NCI-H1436 (cell line): ENCODE measurements around the gene ZFYVE19.

ENCODE experiments used
- DNase-seq: peaks from one replicate; lab custom pipeline; 2025; lab: John Stamatoyannopoulos, UW

Gene ZFYVE19

GRCh38 chr15:40815042-40815698 lies 8.3 kb downstream of the ZFYVE19 start:
- no peak for DNase-seq

GRCh38 chr15:40819048-40819447 lies 12.2 kb downstream of the ZFYVE19 start:
- DNase-seq, result no peak

- no peak for DNase-seq
Measured at GRCh38 chr15:40821195-40821594, 14.3 kb downstream of the ZFYVE19 start.

DNA sequence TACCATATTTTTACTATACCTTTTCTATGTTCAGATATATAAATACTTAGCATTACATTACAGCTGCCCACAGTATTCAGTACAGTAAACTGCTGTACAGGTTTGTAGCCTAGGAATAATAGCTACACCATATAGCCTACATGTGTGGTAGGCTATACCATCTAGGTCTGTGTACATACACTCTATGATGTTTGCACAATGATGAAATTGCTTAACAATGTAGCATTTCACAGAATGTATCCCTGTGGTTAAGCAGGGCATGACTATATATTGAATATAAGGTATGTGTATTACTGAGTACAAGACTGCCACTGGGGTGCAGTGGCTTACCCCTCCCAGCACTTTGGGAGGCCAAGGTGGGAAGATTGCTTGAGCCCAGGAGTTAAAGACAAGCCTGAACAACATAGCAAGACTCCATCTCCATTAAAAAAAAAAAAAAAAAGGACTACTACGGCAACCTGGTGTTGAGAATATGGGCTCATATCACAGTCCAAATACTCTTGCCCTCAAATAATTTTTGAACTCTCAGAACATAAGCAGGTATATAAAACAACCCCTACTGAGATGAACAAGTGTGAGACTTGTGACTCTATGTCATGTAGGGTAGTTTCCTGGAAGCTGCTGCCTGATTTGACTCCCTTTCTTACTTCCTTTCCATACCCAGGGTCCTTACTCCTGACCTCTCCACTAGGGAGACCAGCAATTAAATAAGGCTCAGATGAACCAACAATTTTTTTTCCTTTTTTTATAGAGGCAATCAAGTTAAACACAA lies 16.9 kb downstream of the ZFYVE19 start:
- DNase-seq, result no peak

GRCh38 chr15:40825661-40826422 lies 19.0 kb downstream of the ZFYVE19 start:
- no peak for DNase-seq

- no peak for DNase-seq
Measured at GRCh38 chr15:40826423-40827075, 19.7 kb downstream of the ZFYVE19 start.

DNA sequence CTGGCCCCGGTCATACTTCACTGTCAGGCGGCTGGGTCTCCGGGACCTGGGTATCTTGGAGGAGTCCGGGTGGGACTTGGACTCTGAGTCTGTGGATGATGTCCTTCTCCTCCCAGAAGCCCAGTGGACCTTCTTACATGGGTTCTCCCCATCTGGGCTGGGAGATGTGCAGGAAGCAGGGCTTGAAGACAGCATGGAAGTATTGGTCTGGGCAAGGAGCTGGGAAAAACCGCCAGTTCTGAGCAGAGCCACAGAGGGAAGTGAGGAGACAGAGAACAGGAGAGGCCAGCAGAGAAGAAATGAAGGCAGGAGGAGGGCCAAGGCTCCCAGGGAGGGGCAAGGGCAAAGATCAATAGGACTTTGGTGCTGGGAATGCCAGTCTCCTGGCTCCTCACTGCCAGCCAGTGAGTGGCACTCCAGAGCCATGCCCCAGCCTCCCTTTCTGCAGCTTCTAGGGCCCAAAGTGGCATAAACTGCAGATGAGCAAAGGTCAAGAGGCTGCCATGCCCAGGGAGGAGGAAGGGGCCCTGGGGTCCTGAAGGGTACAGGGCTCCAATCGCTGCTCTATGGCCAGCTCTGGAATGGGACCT lies 21.7 kb downstream of the ZFYVE19 start, which contains the start of gene PPP1R14D:
TSS of gene PPP1R14D (minus strand) at position 262 of the 590 bp plus-strand sequence. CDS start at position 195, 67 bp downstream.
- DNase-seq, result no peak

DNA sequence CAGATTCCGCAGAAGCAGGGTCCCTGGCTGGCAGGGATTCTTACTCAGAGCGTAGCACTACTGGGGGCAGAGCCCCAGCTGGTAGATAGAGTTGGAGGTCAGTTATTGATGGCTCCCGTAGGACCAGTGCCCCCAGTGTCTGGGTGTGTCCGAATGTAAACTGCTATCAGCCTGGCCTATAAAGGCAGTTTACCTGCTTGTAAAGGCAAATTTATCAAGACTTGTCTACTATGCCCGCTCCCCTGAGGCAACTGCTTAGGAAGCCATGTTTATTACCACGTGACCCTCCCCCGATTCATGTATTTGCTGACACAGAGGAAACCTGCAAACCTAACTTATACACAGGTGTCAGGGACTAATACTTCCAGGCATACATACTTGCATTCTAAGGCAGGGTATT lies 22.2 kb downstream of the ZFYVE19 start:
- DNase-seq, result peak; percentile 21

DNA sequence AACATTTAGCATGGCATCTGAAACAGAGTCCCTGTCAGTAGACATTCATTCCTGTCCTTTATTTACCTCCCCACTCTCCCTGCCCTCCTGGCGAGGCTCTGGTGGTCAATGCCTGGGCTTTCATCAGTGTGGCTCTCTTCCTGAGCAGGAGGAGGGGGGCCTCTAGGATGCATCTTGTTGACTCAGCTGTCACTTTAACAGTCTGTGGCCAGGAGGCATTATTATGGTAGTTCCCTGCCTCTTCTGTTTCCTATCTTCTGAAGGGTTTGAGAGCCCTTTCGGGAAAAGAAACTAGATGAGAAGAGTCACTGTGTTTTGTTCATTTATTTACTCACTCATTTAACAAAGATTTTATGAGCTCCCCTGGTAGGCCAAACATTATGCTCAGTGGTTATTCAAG lies 24.0 kb downstream of the ZFYVE19 start:
- DNase-seq, result peak; percentile 86

- no peak for DNase-seq
Measured at GRCh38 chr15:40831861-40832260, 25.0 kb downstream of the ZFYVE19 start.

DNA sequence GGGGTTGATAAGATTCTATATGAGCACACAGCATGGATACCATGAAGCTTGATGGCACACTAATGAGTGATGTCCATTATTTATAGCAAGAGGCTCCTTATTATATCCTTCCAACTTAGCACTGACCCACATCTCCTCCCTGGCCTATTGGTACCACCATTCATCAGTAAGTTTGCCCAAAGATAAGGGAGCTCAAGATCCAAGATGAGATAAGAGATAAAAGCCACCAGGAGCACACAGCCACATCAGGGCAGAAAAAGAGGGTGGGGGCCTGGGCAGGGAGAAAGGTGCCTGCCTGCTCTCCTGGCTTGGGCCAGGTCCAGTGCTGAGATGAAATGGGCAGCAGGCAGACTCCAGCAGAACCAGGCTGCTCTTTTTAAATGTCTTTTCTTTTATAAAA lies 26.0 kb downstream of the ZFYVE19 start:
- DNase-seq, result no peak

- DNase-seq, result no peak
Measured at GRCh38 chr15:40836020-40836419, 29.1 kb downstream of the ZFYVE19 start.

DNA sequence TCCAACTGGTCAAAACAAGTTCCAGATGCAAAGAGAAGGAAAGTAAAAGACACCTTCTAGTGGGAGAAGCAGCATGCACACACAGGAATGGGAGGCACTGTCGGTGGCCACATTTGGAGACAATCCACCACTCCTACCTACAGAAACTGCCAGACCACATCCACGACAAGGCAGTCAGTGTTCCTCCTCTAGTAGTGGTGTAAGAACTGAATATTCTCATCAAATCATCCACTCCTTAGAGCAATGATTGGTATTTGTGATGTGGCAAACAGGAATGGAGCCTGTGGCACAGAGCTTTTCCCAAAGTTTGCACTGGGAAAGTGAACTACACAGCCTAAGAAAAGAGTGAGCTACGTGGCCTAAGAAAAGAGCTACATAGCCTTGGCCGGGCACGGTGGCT lies 31.9 kb downstream of the ZFYVE19 start:
- no peak for DNase-seq

DNA sequence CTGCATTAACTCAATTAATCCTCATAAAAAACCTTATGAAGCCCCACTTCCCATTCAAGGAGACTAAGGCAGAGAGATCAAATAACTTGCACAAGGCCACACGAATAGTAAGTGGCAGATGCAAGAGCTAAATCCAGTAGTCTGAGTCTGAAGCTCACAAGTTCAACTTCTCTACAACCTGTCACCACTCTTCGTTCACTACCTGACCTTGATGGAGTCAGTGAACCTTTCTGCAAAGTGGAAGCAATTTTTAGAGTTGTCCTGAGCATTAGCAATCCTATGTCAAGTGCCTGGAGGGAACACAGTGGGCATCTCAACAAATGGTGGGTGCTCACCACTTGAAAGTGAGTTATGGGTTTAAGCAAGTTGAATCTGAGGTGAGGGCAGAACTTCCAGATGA lies 34.9 kb downstream of the ZFYVE19 start:
- no peak for DNase-seq

GRCh38 chr15:40843261-40843884 lies 36.5 kb downstream of the ZFYVE19 start:
- DNase-seq, result no peak

DNA sequence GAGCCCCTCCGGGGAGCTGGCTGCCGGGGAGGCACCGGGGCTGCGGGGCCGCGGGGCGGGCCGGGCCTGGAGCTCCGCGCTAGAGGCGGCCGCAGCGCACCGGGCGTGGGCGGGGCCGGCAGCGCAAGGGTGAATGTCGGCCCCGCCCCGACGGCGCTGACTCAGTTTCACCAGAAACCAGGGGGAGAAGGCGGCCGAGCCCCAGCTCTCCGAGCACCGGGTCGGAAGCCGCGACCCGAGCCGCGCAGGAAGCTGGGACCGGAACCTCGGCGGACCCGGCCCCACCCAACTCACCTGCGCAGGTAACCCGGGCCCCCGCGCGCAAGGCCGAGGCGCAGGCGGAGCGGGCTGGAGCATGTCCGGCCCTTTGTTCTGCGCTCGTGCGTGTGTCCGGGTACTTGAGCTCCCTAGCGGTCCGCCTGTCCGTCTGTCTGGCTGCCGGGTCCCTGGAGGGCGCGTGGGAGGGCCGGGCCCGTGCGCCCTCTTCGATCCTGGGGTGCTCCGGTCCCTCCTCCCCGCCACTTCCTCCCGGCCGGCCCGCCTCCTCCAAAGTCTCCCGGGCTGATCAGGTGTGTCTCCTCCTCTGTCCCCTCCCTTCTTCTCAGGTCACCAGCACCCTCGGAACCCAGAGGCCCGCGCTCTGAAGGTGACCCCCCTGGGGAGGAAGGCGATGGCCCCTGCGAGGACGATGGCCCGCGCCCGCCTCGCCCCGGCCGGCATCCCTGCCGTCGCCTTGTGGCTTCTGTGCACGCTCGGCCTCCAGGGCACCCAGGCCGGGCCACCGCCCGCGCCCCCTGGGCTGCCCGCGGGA lies 37.2 kb downstream of the ZFYVE19 start, which contains the start of gene SPINT1:
TSS of gene SPINT1 (plus strand) at position 164 of the 811 bp plus-strand sequence. CDS start at position 671, 507 bp downstream.
- DNase-seq, result no peak

DNA sequence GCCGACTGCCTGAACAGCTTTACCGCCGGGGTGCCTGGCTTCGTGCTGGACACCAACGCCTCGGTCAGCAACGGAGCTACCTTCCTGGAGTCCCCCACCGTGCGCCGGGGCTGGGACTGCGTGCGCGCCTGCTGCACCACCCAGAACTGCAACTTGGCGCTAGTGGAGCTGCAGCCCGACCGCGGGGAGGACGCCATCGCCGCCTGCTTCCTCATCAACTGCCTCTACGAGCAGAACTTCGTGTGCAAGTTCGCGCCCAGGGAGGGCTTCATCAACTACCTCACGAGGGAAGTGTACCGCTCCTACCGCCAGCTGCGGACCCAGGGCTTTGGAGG lies 37.8 kb downstream of the ZFYVE19 start:
- DNase-seq, result no peak

DNA sequence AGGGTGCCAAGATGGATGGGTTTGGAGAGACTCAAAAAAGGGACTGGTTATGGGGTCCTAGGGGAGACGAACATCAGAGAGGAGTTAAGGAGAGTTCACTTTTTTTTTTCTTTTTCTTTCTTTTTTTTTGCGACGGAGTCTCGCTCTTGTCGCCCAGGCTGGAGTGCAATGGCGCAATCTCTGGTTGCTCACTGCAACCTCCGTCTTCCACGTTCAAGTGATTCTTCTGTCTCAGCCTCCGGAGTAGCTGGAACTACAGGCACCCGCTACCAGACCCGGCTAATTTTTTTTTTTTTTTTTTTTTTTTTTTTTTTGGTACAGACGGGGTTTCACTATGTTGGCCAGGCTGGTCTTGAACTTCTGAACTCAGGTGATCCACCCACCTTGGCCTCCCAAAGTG lies 38.1 kb downstream of the ZFYVE19 start:
- no peak for DNase-seq

DNA sequence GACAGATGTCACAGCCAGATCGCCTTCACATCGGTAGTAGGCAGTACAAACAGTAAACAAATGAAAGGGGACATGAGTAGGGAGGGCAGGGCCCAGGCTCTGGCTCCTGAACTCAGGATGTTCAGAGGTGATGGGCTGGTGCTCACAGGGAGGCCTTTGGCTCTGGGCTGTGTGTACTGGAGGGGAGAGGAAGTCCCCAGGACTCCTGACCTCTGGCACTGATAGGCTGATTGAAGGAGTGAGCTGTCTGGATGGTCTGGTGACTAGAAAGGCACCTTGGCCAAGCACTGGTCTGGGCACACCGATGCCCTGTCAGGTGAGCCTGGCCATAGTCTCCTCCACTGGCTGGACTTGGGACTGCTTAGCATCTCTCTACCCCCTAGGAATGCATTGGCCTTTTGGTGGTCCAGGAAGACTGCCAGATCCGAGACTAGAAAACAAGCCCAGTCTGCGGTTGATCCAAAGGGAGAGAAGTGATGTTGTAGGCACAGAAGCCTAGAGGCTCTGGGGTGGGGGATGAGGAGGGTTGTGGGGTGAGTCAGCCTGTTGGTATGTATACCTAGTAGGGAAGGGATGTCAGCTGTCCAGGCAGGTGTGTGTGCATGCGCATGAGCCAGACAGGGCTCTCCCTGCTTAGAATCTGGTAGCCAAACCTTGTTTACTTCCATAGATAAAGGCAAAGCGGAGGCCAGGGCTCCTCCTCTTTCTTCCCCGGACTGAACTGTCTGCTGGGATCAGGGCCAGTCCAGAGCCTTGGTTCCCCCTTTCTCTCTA lies 38.8 kb downstream of the ZFYVE19 start:
- DNase-seq, result no peak

- no peak for DNase-seq
Measured at GRCh38 chr15:40846841-40847222, 39.9 kb downstream of the ZFYVE19 start.
